SK-N-SH (cell line): ENCODE results near the gene GOLGA6C. TPM values are rescaled to one million over a fixed set of nuclear protein-coding genes. Genes with fewer than 3 reads are reported as not detected.

ENCODE experiments used
- CTCF ChIA-PET: fragments of 300-600, 350-600 bp; formaldehyde crosslinking; extraction: SDS; loops from one replicate; lab custom pipeline; 2021; lab: Yijun Ruan, JAX
- POLR2A ChIA-PET: fragments of 350-600 bp; sonication (Branson Sonifier 250); formaldehyde crosslinking; extraction: SDS; loops from one replicate; lab custom pipeline; 2020; ENCODE audit warnings: antibody characterized with exemption, inconsistent platforms; lab: Yijun Ruan, JAX
- DNase-seq: peaks from one replicate; pipeline ENCODE4 v3.0.0; 2012
- H2AFZ ChIP-seq: fragments of 200-600 bp; sonication (generic); 2 replicates; pipeline ENCODE4 v1.8.1; 2016; ENCODE audit warnings: antibody characterized with exemption, mild to moderate bottlenecking, low read depth
- H3F3A ChIP-seq: fragments of 200-600 bp; sonication (generic); replicated peaks from 2 replicates; pipeline ENCODE3; 2016; ENCODE audit warnings: antibody characterized with exemption, mild to moderate bottlenecking; ENCODE audit not compliant: insufficient read depth
- H3K27ac ChIP-seq, 2 experiments: fragments of 200-500 bp in 1 of 2; fragments of 200-600 bp in 1 of 2; sonication (Bioruptor generic) in 1 of 2; sonication (generic), shearing (Covaris generic) in 1 of 2; 2 replicates each; pipeline versions ENCODE4 v1.5.1 to v1.6.1; 2014 to 2016; ENCODE audit warnings: low read depth in 2 of 2, inconsistent platforms in 1 of 2, low read length in 1 of 2, mild to moderate bottlenecking in 1 of 2, mixed read lengths in 1 of 2
- H3K27me3 ChIP-seq: fragments of 200-600 bp; sonication (generic), shearing (Covaris generic); 2 replicates; pipeline ENCODE4 v1.6.1; 2016; ENCODE audit warnings: mixed run types; ENCODE audit not compliant: insufficient read depth
- H3K36me3 ChIP-seq, 2 experiments: fragments of 200-500 bp in 1 of 2; fragments of 200-600 bp in 1 of 2; sonication (Bioruptor generic) in 1 of 2; sonication (generic) in 1 of 2; replicated peaks in 1 of 2; 2 replicates each; pipeline versions ENCODE3 to v1.5.1; 2014 to 2016; ENCODE audit warnings: low read length in 1 of 2, mild to moderate bottlenecking in 1 of 2; ENCODE audit not compliant: insufficient read depth in 2 of 2, control insufficient read depth in 1 of 2
- H3K4me1 ChIP-seq, 2 experiments: fragments of 200-500 bp in 1 of 2; fragments of 200-600 bp in 1 of 2; sonication (Bioruptor generic) in 1 of 2; sonication (generic), shearing (Covaris generic) in 1 of 2; 2 replicates each; pipeline versions ENCODE4 v1.5.1 to v1.6.1; 2014 to 2016; ENCODE audit warnings: low read depth in 1 of 2, low read length in 1 of 2, mixed run types in 1 of 2; ENCODE audit not compliant: insufficient read depth in 2 of 2, control insufficient read depth in 1 of 2
- H3K4me2 ChIP-seq: fragments of 200-600 bp; sonication (generic), shearing (Covaris generic); 2 replicates; pipeline ENCODE4 v1.6.1; 2017; ENCODE audit warnings: mixed run types
- H3K4me3 ChIP-seq, 2 experiments: fragments of 200-500 bp in 1 of 2; fragments of 200-600 bp in 1 of 2; sonication (Bioruptor generic) in 1 of 2; sonication (generic), shearing (Covaris generic) in 1 of 2; 2 replicates each; pipeline versions ENCODE4 v1.5.1 to v1.8.1; 2014 to 2016; ENCODE audit warnings: low read depth in 2 of 2, inconsistent platforms in 1 of 2, low read length in 1 of 2, mild to moderate bottlenecking in 1 of 2, mixed read lengths in 1 of 2, moderate library complexity in 1 of 2
- H3K79me2 ChIP-seq: fragments of 200-600 bp; sonication (generic); 2 replicates; pipeline ENCODE4 v1.8.1; 2017; ENCODE audit warnings: mild to moderate bottlenecking; ENCODE audit not compliant: insufficient read depth
- H3K9ac ChIP-seq: fragments of 200-600 bp; sonication (generic); 2 replicates; pipeline ENCODE4 v1.6.1; 2017; ENCODE audit warnings: mixed run types
- H3K9me2 ChIP-seq: fragments of 200-600 bp; sonication (generic); 2 replicates; pipeline ENCODE4 v1.6.1; 2017; ENCODE audit warnings: mixed run types
- H3K9me3 ChIP-seq: fragments of 200-600 bp; sonication (generic); 2 replicates; pipeline ENCODE4 v1.6.1; 2017; ENCODE audit warnings: mixed run types, mild to moderate bottlenecking, moderate library complexity
- H4K20me1 ChIP-seq: fragments of 200-600 bp; sonication (generic); 2 replicates; pipeline ENCODE4 v1.6.1; 2017; ENCODE audit warnings: mild to moderate bottlenecking, mixed run types; ENCODE audit not compliant: insufficient read depth
- CHD2 ChIP-seq: fragments of 150-350 bp; IDR thresholded peaks from 2 replicates; pipeline ENCODE4 v1.6.1; 2018; ENCODE audit warnings: low read length; ENCODE audit not compliant: partially characterized antibody
- CTCF ChIP-seq: fragments of 200-600 bp; sonication (generic); IDR thresholded peaks from 2 replicates; pipeline ENCODE4 v1.6.1; 2017; ENCODE audit warnings: antibody characterized with exemption, mild to moderate bottlenecking, moderate library complexity
- ELF1 ChIP-seq: IDR thresholded peaks from 2 replicates; pipeline ENCODE4 v1.4.0; 2012
- FOXJ3 ChIP-seq: sonication (generic); formaldehyde crosslinking; IDR thresholded peaks from 2 replicates; pipeline ENCODE4 v1.5.1; 2020; ENCODE audit warnings: mild to moderate bottlenecking, missing genetic modification reagents
- GABPA ChIP-seq: IDR thresholded peaks from 2 replicates; pipeline ENCODE4 v1.4.0; 2012; ENCODE audit warnings: low read depth, mild to moderate bottlenecking
- JUND ChIP-seq: IDR thresholded peaks from 2 replicates; pipeline ENCODE4 v1.4.0; 2012
- MEF2A ChIP-seq: IDR thresholded peaks from 2 replicates; pipeline ENCODE4 v1.4.0; 2012; ENCODE audit warnings: low read depth, borderline replicate concordance
- NRF1 ChIP-seq: IDR thresholded peaks from 2 replicates; pipeline ENCODE4 v1.6.1; 2012; ENCODE audit warnings: low read depth, mild to moderate bottlenecking, low read length
- PBX3 ChIP-seq: IDR thresholded peaks from 2 replicates; pipeline ENCODE4; 2012
- RCOR1 ChIP-seq: fragments of 150-350 bp; IDR thresholded peaks from 2 replicates; pipeline ENCODE4 v1.6.1; 2017; ENCODE audit warnings: antibody characterized with exemption, low read length
- REST ChIP-seq: IDR thresholded peaks from 2 replicates; pipeline ENCODE4 v1.6.1; 2012; ENCODE audit warnings: mild to moderate bottlenecking, low read depth, low read length, moderate library complexity
- RXRA ChIP-seq: IDR thresholded peaks from 2 replicates; pipeline ENCODE4 v1.4.0; 2012; ENCODE audit warnings: low read depth, mild to moderate bottlenecking, borderline replicate concordance
- SIN3A ChIP-seq: IDR thresholded peaks from 2 replicates; pipeline ENCODE4 v1.6.1; 2012; ENCODE audit warnings: low read depth, mild to moderate bottlenecking, low read length, moderate library complexity, borderline replicate concordance
- SMC3 ChIP-seq: IDR thresholded peaks from 2 replicates; pipeline ENCODE4 v1.6.1; 2012; ENCODE audit warnings: low read depth, low read length, improper control_type of control experiment
- TAF1 ChIP-seq: IDR thresholded peaks from 2 replicates; pipeline ENCODE4 v1.6.1; 2012; ENCODE audit warnings: low read depth, mild to moderate bottlenecking, low read length, moderate library complexity, borderline replicate concordance
- TCF12 ChIP-seq: IDR thresholded peaks from 2 replicates; pipeline ENCODE4 v1.4.0; 2012
- TEAD4 ChIP-seq: IDR thresholded peaks from 2 replicates; pipeline ENCODE4 v1.4.0; 2012; ENCODE audit warnings: mild to moderate bottlenecking, borderline replicate concordance; ENCODE audit not compliant: insufficient read depth
- USF1 ChIP-seq: IDR thresholded peaks from 2 replicates; pipeline ENCODE4 v1.4.0; 2012; ENCODE audit warnings: low read depth, borderline replicate concordance
- USF2 ChIP-seq: fragments of 150-350 bp; IDR thresholded peaks from 2 replicates; pipeline ENCODE4 v1.6.1; 2017; ENCODE audit warnings: antibody characterized with exemption, low read length, low read depth, borderline replicate concordance
- ZBTB33 ChIP-seq: IDR thresholded peaks from 2 replicates; pipeline ENCODE4 v1.4.0; 2012; ENCODE audit warnings: low read depth, borderline replicate concordance
- WGBS: methylation state at CpG from one replicate; pipeline ENCODE4 v1.1.6; 2017; ENCODE audit warnings: low lambda C conversion rate; 5-methylcytosine and 5-hydroxymethylcytosine counted together
- polyA plus RNA-seq, 3 experiments: library from polyadenylated mRNA; depleted of rRNA; stranded (reverse); fragments of >200 nt; gene quantifications; 2 replicates each; pipeline ENCODE4 v1.2.3, GENCODE V29; 2012

The GOLGA6C gene
- polyA plus RNA-seq, 1 of the 3 experiments (the other 2 are of a cell fraction) = not detected

GRCh38 chr15:75215107-75216004, 42.8 kb upstream of the GOLGA6C start:
- no peaks in the 10 kb centered on the region for H3K27me3 ChIP-seq
- peaks cover 0 to 18% of the 10 kb centered on the region in 2 experiments for H3K36me3 ChIP-seq
- H3K9me3 ChIP-seq = no peaks in the 10 kb centered on the region
- no peak overlapping the region for H3K9ac ChIP-seq
- no CpG with 5 or more reads among the region's 5 CpGs for WGBS
- ChIA-PET POLR2A (interaction anchor here (0.9 kb wide), 1 partner anchor 192 kb away, joined by 3 read pairs; the partner anchor contains the start of gene PPCDC), CTCF (interaction anchor here (1.2 to 3.8 kb wide), 5 partner anchors 10 to 186 kb away, joined by 3 to 23 read pairs (median 3); partner anchors contain the start of gene C15orf39)
- DNase-seq = no peak
- no peak overlapping the region for H3K27ac ChIP-seq
- H3K9me2 ChIP-seq = no peaks in the 10 kb centered on the region
- no peak overlapping the region for H2AFZ ChIP-seq
- no peaks in the 10 kb centered on the region for H3F3A ChIP-seq
- no peak overlapping the region for H3K4me2 ChIP-seq
- H3K4me3 ChIP-seq = no peak overlapping the region
- peaks cover 3% of the 10 kb centered on the region; the same call in 1 of the 2 replicates for H3K79me2 ChIP-seq
- no peak for TF ChIP-seq REST
- no peak for TF ChIP-seq SIN3A
- no peak for TF ChIP-seq JUND
- TF ChIP-seq ELF1 = no peak
- TF ChIP-seq CTCF = no peak
- TF ChIP-seq NRF1 = no peak
- no peak for TF ChIP-seq TEAD4
- no peak for TF ChIP-seq FOXJ3
- TF ChIP-seq GABPA = no peak
- no peak for TF ChIP-seq PBX3
- no peak for TF ChIP-seq MEF2A
- no peak for TF ChIP-seq CHD2
- TF ChIP-seq RXRA = no peak
- no peak for TF ChIP-seq USF2
- no peak for TF ChIP-seq USF1
- TF ChIP-seq TCF12 = no peak
- no peak for TF ChIP-seq RCOR1
- no peak for TF ChIP-seq SMC3
- no peak for TF ChIP-seq ZBTB33
- TF ChIP-seq TAF1 = no peak
- H3K4me1 ChIP-seq = no peaks in the 10 kb centered on the region; a peak in 1 of 4 replicates
- peaks cover 28% of the 10 kb centered on the region for H4K20me1 ChIP-seq
